Neural progenitor cell (in vitro differentiated cells): ENCODE data around the gene SLC37A1.

Experiments
- CTCF ChIP-seq: fragments of 200-600 bp; sonication (generic); IDR thresholded peaks from 2 replicates; pipeline ENCODE4 v1.5.1; 2017; ENCODE audit warnings: antibody characterized with exemption, mild to moderate bottlenecking
- EZH2phosphoT487 ChIP-seq: fragments of 200-600 bp; sonication (generic); IDR thresholded peaks from 2 replicates; pipeline ENCODE4 v1.6.1; 2017; ENCODE audit warnings: antibody characterized with exemption

GRCh38 chr21:42486072-42486471 is 27.6 kb upstream of the SLC37A1 start:
- TF ChIP-seq CTCF (no peak), EZH2phosphoT487 (no peak)
